PFSK-1 (cell line): ENCODE measurements around the gene NDUFA6.

Experiments used
- SIN3A ChIP-seq: IDR thresholded peaks from 2 replicates; pipeline ENCODE4 v1.6.1; 2012; ENCODE audit warnings: mild to moderate bottlenecking, low read length, moderate library complexity, borderline replicate concordance; ENCODE audit not compliant: insufficient read depth
- TAF1 ChIP-seq: IDR thresholded peaks from 2 replicates; pipeline ENCODE4 v1.6.1; 2012; ENCODE audit warnings: low read length, control low read depth, borderline replicate concordance; ENCODE audit not compliant: insufficient read depth
- TF ChIP-seq, protein P1 (sequence below), 2 experiments: IDR thresholded peaks; 2 replicates each; pipeline versions ENCODE4 v1.6.1 to v1.8.0; 2011 to 2012; ENCODE audit warnings: low read depth in 2 of 2, low read length in 2 of 2, control low read depth in 1 of 2, inconsistent platforms in 1 of 2, mild to moderate bottlenecking in 1 of 2, moderate library complexity in 1 of 2; ENCODE audit not compliant: insufficient read depth in 1 of 2

DNA sequence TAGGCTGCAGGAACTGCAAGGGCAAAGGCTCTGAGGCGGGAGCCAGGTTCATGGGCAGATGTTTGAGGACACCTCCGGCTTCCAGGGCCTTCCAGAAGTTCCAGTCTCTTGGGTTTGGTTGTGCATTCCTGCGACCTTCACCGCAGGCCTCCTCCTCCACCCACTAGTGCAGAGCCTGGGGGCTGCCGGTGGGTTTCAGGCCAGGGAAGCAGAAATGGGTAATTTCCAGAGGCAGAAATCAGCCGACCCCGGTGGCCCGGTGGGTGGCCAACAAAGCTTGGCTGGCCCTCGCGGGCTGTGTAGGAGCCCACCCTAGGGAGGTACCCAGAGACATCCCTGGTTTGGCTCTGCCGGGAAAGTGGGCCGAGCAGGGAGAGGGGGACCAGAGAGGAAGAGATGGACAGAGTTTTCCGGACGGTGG is 16.9 kb downstream of the NDUFA6 start:
- TF ChIP-seq, protein P1, sequence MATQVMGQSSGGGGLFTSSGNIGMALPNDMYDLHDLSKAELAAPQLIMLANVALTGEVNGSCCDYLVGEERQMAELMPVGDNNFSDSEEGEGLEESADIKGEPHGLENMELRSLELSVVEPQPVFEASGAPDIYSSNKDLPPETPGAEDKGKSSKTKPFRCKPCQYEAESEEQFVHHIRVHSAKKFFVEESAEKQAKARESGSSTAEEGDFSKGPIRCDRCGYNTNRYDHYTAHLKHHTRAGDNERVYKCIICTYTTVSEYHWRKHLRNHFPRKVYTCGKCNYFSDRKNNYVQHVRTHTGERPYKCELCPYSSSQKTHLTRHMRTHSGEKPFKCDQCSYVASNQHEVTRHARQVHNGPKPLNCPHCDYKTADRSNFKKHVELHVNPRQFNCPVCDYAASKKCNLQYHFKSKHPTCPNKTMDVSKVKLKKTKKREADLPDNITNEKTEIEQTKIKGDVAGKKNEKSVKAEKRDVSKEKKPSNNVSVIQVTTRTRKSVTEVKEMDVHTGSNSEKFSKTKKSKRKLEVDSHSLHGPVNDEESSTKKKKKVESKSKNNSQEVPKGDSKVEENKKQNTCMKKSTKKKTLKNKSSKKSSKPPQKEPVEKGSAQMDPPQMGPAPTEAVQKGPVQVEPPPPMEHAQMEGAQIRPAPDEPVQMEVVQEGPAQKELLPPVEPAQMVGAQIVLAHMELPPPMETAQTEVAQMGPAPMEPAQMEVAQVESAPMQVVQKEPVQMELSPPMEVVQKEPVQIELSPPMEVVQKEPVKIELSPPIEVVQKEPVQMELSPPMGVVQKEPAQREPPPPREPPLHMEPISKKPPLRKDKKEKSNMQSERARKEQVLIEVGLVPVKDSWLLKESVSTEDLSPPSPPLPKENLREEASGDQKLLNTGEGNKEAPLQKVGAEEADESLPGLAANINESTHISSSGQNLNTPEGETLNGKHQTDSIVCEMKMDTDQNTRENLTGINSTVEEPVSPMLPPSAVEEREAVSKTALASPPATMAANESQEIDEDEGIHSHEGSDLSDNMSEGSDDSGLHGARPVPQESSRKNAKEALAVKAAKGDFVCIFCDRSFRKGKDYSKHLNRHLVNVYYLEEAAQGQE (IDR thresholded peaks at IDR 0.05; ENCODE audit: insufficient read depth in 1 of 2, low read depth in 2 of 2, low read length in 2 of 2) = no peak
- TF ChIP-seq TAF1 = no peak
- TF ChIP-seq SIN3A = no peak
